COLO829 (cell line): ENCODE measurements around the gene SRGAP2B.
"Not testable (repeated sequence)": the region's sequence is repeated elsewhere in the genome, so short reads cannot be mapped to it uniquely, and the experiment has no call there.

ENCODE experiments used
- DNase-seq: peaks from one replicate; pipeline ENCODE4 v3.0.0; 2012; ENCODE audit warnings: low spot score

The SRGAP2B gene

DNA sequence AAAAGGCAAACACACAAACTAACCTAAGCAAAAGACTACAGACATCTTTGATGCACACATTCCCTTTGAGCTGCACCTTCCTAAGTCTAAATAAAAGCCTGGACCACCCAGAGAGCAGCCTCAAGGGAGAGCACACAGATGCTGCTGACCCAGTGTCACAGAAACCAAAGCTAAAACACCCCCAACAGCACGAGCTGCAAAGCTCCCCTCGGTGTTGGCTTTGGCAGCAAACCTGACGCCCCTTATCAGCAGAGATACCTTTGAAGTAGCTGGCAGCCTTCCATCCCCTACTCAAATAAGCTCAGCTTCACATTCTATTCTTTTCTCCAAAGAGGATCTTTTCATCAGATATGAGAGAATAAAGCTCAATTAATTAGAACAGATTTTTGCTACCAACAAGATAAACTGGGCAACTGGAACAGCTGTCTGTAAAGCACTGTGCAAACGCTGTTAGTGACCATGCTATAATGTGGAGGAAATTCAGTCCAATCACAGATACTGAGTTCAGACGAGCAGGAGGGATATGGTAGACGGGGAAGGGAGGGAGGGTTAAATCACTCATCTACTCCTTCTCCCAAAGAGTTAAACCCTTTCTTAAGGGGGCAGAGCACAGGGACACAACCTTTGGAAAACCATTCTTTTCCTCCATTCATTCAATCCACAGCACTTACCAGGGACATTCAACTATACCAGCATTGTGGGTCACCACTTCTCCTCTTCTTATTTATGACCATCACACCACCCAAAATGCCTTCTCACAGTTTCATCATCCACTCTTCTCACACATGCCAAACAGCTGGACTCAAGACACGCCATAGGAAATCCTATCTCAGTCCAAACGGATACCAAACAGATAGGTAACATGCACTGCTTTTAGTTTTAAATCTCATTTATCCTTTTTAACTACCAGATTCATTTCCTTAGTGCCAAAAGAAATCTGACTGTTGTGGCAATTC is 148.3 kb downstream of the SRGAP2B start:
- DNase-seq: not testable (repeated sequence)

DNA sequence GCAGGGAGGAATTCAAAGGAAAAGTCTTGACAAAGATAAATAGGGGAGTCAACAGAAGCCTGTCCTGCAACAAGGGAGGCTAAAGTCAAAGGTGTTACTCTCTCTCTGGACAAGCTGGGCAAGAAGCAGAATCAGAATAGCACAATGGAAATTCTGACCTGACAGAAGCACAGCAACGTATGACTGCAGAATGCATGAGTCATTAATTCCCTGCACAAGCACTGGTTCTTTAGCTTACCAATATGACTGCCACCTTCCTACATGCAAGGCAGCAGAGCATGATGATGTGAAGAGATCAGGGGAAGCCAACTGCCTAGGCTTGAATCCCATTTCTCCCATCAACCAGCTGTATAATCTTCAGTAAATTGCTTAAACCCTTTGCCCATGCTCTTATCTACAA is 153.4 kb downstream of the SRGAP2B start:
- not testable (repeated sequence) for DNase-seq

DNA sequence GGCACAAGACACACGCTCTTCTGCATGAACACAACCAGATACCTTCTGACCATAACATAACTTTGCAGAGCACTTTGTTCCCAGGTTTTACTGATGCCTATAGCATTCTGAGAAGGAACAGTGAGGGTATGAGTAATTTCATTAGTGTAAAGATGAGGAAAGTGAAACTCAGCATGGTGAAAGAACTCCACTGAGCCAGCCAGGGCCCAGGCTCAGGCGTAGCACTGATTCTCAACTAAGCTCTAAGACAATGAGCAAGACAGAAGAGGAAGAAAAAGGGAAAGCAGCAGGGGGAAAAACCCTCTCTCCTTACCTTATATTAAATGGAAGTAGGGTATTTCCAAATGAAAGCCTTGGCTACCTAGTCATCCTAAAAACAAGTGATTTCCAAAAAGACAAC is 155.1 kb downstream of the SRGAP2B start:
- DNase-seq: not testable (repeated sequence)

DNA sequence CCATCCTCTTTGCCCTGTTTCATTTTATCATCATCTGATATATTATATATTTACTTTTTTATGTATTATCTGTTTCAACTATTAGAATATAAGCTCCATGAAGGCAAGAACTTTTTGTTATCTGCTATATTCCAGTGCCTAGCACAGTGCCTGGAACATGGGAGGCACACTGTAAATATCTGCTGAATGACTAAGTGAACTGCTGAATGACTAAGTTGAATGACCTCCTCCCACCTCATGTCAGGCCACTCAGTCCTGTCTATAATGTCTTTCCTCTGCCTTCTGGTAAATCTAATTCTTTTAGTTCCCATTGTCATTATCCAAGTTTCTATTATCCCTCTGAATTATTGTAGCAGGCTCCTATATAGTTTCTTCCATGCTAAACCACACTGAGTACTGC is 156.5 kb downstream of the SRGAP2B start:
- not testable (repeated sequence) for DNase-seq

DNA sequence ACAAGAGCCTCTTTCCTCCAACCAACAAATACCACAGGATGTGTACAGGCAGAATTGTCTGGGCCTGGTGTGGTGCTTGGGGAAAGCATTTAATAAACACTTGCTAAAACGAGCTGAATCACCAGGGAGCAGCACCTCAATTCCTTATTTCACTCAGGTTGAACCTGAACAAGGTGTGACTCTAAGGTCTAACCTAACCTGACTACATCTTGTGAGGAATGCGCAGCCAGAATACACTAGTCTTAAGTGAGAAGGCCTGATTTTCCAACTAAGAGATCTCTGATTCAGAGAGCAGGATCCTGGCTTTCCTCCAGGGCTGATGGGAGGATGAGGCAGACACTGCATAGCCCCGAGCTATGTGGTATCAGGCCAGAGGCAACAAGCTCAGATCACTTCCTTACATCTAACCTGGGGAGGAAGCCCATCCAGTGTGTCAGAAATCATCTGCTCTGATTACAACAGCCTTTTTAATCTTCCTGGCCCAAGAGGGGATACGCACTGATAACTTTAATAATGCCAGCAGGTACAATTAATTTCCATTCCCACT is 158.9 kb downstream of the SRGAP2B start:
- DNase-seq: not testable (repeated sequence)

- DNase-seq: not testable (repeated sequence)
Observed at GRCh38 chr1:144935310-144935709, 159.8 kb downstream of the SRGAP2B start.

DNA sequence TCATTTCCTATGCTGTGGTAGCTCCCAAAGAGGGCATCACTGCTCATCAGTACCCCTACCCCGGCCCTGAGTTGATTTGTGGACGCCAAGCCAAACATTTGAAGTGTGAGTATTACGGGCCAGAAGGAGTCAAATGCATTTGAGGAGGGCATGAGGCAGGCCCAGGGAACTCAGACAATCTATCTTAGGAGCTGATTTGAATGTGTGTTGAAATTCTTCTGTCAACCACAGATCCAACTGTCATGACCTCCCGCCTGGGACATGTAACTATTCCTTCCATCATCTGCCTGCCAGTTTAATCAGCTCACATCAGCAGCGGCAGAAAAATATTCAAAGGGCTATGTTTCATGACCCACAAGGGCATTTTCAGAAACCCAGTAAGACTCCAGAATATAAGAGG is 162.1 kb downstream of the SRGAP2B start:
- DNase-seq: not testable (repeated sequence)

- DNase-seq: not testable (repeated sequence)
Observed at GRCh38 chr1:144932153-144932552, 163.0 kb downstream of the SRGAP2B start.

GRCh38 chr1:144931553-144931952 is 163.6 kb downstream of the SRGAP2B start:
- not testable (repeated sequence) for DNase-seq

DNA sequence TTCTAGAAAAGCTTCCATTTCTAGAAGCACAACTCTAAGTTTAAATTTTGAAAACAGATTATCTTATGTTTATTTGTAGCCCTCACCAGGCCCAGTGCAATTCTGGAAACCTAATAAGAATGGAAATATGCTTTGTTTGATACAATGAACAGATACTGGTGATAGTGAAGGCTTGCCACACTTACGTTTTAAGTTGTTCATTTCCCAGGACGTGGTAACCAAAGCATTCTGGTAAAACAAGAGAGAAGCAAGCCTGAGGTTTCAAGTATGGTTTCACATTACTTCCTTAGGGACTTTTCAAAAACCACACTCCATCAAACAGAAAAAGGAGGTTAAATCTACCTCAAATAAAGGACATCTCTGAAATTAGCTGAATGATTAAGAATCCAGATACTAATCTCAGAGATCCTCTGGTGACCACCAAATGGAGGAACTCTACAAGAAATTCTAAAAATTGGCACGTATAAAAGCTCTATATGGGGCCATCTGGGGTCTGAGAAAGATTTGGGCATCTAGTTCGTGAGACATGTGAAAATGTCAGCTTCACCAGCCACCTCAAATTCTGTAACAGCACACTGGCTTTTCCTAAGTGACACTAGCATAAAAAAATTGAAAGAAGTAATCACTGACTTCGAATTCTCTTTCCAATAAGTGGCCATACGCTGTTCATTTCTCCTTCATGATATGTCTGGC is 164.9 kb downstream of the SRGAP2B start:
- DNase-seq: not testable (repeated sequence)

DNA sequence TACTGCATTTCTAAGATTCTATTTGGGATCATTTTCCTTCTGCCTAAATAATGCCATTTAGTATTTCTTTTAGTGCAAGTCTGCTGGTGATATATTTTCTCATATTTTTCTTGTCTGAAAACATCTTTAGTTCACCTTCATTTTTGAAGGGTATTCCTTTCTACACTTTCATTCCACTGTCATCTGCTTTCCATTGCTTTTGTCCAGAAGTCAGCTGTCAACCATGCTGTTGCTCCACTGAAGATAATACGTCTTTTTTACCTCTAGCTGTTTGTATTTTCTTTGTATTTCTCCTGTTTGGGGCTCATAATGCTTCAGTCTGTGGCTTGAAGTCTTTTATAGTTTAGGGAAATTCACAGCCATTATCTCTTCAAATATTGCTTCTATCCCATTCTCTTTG is 167.8 kb downstream of the SRGAP2B start:
- DNase-seq: not testable (repeated sequence)

- not testable (repeated sequence) for DNase-seq
Observed at GRCh38 chr1:144923640-144924039, 171.5 kb downstream of the SRGAP2B start.

- DNase-seq: not testable (repeated sequence)
Observed at GRCh38 chr1:144922785-144923184, 172.3 kb downstream of the SRGAP2B start.

DNA sequence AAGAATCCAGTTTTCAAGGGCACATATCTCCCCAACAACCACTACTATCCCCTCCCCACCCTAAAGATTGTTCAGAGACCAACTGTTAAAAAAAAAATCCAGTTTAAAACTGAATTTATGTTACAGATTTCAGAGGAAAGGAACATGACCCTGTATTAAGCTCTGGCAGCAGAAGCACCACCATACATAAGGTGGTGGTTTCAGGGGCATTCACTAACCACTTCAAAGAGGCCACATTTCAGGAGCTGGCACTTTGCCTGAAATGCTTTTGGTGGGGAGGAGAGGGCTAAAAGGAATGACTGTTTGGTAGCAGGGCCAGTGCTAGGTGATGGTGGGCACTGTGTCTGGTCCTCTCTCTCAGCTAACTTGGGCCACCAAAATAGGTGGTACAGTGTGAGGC is 176.0 kb downstream of the SRGAP2B start:
- DNase-seq: not testable (repeated sequence)

DNA sequence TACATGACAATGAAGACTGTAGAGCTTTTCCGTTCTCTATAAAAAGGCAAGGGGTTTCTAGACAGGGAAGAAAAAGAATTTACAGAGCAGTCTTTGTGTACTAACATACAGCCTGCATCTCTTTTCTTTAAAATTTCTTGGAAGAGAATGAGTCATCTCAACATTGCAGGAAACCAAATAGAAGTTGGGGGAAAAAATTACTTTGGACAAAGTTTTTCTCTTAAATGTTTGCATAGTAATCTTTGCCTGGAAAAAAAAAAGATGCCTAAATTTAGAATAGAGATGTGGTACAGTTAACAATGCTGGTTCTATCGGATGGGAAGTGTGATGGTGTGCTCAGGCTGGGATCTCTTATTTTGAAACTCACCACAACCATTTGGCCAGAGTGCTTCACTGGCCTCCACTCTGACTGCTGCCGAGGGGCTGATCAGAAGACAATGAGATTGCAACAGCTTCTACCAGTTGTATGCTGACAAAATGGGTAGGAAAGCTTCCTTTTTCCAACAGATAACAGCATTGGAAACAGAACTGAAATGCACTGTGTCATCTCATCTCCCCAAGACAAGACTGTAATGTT is 177.0 kb downstream of the SRGAP2B start:
- DNase-seq: not testable (repeated sequence)

DNA sequence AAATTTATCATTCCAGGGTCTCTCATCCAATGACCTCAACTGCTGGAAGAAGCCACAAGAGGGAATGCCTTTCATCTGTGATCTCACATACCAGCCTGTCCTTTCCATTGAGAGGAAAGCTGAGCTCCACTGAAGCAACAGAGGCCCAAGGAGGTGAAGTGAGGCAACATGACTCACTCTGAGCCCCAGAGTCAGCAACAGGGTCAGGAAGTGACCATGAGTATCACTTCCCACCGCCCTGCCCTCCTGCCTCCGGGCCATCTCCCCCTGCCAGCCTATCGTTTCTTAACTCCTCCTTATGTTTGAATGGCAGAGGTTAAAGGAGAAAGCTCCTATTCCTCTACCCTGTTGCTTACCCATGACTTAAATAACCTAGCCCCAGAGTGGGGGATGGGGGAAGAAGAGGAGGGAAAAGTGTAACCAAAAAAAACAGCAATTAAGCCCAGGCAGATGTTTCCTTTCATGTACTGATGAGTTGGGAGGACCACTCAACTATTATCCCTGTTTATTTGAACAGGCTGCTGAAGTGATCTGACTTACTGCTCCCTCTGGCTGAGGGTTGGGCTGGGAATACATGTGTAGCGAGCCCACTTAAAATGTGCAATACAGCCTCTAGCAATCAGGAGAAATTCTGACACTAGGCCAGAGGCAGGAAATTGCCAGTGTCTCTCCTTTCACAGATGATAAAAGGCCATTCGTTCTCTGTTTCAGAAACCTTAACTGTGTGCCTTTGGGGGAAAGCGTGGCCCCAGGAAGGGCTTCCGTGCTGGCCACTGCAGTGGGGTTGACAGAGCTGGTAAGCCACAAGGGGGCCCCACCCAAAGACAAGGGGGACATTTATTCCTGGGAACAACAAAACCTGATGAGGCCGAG is 177.7 kb downstream of the SRGAP2B start:
- DNase-seq: not testable (repeated sequence)

DNA sequence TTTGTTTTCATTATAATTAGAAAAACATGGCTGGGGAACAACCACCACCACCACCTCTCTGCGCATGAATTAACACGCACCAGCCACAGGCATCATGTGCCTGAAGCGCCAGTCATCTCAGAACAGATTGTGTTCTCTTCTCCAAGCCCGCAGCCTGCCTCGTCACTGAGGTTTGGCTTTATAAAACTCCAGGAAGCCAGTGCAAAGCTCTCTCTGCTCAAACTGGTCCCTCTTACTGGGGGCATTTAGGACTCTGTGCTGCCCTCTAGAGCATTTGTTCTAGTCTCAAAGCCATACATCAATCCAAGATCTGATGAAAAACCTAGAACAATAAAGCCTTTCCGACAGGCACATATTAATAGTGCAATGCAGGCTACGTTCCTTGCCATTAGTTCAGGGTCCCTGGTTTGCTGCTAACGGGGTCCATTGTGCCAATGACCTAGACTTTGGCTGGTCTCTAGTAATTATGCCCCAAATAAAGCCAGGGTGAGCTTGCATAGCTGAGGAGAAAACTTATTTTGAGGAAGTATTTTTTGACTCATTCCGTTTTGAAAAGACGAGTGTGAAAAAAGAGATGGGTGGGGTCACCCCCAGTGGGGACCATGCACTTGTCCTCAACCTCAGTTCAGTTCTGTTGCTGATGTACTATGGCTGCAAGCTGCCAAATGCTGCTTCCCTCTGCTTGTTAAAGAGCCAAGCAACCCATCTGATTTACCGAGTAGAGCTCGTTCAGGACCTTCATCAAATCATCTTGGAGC is 181.0 kb downstream of the SRGAP2B start:
- not testable (repeated sequence) for DNase-seq

- not testable (repeated sequence) for DNase-seq
Observed at GRCh38 chr1:144913458-144913857, 181.7 kb downstream of the SRGAP2B start.

DNA sequence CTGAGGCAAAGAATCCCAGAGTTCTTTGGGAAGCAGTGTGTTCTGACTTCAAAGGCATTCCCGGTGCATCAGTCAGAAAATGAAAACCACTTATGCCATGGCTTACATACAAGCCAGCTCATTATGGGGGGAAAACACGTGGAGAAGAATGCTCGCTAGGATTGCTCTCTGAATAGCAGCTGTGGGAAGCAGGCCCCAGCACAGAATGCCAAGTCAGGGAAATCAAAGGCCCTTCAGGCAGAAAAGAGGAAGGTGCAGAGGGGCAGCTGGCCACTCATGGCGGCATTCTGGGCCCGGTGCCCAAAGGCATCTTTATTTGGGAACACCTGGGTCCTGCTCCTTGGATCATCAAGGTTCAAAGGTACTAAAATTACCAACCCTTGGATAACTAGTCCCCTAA is 184.4 kb downstream of the SRGAP2B start:
- DNase-seq: not testable (repeated sequence)

DNA sequence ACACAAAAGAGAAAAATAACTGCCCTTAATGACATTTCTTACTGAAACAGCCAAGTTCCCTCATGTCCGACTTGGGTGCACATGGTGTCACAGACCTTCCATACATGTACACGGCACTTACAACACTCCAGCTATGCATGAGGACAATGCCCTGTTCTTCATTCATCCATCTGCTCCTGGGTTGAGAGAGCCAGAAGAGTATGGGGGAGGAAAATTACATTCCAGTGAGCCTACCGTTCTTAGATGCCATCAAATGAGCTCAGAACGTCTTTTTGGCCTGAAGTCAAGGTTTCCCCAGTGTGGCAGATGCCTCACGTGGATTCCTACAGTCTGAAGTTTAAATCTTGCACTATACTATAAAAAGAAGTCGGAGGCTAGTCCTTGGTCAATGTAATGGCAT is 194.3 kb downstream of the SRGAP2B start:
- not testable (repeated sequence) for DNase-seq
